DMS153 treated with DMSO at 0.1 percent for 48 hours (cell line): ENCODE data around the gene BSND.

Experiments
- DNase-seq: peaks from one replicate; lab custom pipeline; 2025; ENCODE audit not compliant: unreplicated experiment; lab: John Stamatoyannopoulos, UW

The BSND gene

GRCh38 chr1:55060133-55060999 lies 61.6 kb downstream of the BSND start:
- no peak for DNase-seq

DNA sequence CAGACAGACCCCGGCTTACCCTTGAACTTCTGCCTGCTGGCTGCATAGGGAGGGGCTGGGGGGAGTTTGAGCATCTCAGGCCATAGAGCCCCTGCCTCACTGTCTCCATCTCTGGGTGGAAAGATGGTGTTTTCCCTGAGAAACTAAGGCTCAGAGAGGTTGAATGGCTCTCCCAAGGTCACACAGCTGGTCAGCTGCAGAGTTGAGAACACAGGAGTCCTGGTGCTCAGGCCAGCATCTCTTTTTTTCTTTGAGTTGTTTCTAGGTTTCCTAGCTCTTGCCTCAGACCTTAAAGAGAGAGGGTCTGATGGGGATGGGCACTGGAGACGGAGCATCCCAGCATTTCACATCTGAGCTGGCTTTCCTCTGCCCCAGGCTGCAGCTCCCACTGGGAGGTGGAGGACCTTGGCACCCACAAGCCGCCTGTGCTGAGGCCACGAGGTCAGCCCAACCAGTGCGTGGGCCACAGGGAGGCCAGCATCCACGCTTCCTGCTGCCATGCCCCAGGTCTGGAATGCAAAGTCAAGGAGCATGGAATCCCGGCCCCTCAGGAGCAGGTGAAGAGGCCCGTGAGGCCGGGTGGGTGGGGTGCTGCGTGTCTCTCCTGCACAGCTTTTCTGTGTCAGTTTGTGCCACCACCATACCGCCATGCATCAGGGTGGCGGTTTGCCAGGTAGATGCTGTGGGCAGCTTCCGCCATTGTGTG lies 62.4 kb downstream of the BSND start:
- DNase-seq: no peak
